ENCODE results near the gene ANGPTL8. TPM values are rescaled to one million over a fixed set of nuclear protein-coding genes. Genes with fewer than 3 reads are reported as not detected.

Gene ANGPTL8
- total and polyA plus RNA-seq, 2 of the 13 experiments (the other 11 are each of a cell fraction or from before 2014, with no cell fraction given) = 27.3 to 243 TPM

DNA sequence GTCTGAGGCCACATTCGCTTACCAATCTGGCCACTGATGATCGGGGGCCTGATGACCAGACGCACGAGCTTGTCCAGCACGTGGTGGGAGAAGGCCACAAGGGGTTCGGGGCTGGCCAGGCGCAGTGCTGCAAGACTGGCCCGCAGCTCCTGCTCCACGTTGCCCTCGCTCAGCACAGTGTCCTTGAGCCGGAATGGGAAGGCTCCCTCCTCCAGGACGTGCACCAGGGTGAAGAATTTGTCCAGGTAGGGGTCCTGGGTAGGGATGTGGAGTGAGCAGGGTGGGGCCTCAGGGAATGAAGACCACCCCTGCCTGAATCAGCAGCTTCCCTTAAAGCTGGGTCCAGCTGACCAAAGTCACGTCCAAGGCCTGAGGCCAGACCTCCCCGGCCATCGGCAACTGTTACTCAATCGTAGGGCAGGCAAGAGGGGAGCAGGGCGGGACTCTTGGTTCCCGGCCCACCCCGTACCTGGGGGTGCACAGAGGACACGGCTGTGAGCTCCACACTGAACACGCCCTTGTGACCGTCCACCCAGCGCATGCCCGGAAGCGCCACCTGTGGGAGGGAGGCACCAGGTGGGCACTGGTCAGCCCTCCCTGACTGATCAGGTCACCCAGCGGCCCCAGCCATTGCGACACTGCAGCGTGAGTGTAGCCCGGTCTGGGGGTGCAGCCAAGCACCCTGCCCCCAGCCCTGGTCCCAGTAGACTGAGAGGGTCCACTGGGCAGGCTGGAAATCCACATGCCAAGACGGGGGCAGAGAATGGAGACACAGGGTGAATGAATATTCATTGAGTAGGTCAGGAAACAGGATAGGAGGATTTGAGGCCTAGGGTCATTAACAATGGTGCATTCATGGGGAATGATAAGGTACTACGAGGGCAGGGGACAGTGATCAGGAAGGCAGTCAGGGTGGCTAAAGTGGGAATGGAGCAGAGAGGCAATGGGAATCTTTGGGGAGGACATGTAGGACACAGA, 2.8 kb upstream of the ANGPTL8 start (continued):
- TF ChIP-seq, protein P1, sequence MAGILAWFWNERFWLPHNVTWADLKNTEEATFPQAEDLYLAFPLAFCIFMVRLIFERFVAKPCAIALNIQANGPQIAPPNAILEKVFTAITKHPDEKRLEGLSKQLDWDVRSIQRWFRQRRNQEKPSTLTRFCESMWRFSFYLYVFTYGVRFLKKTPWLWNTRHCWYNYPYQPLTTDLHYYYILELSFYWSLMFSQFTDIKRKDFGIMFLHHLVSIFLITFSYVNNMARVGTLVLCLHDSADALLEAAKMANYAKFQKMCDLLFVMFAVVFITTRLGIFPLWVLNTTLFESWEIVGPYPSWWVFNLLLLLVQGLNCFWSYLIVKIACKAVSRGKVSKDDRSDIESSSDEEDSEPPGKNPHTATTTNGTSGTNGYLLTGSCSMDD (CRISPR knock-in tag; IDR thresholded peaks at IDR 0.05) = no peak
- TF ChIP-seq ZNF768 (CRISPR knock-in tag; IDR thresholded peaks at IDR 0.05) = peak; percentile 52
- TF ChIP-seq, protein P2, sequence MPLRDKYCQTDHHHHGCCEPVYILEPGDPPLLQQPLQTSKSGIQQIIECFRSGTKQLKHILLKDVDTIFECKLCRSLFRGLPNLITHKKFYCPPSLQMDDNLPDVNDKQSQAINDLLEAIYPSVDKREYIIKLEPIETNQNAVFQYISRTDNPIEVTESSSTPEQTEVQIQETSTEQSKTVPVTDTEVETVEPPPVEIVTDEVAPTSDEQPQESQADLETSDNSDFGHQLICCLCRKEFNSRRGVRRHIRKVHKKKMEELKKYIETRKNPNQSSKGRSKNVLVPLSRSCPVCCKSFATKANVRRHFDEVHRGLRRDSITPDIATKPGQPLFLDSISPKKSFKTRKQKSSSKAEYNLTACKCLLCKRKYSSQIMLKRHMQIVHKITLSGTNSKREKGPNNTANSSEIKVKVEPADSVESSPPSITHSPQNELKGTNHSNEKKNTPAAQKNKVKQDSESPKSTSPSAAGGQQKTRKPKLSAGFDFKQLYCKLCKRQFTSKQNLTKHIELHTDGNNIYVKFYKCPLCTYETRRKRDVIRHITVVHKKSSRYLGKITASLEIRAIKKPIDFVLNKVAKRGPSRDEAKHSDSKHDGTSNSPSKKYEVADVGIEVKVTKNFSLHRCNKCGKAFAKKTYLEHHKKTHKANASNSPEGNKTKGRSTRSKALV (CRISPR knock-in tag; IDR thresholded peaks at IDR 0.05) = peak; percentile 58; the same call in 1 of the 2 replicates
- TF ChIP-seq ZNF792 (CRISPR knock-in tag; IDR thresholded peaks at IDR 0.05) = peak; percentile 47; the same call in 1 of the 2 replicates
- TF ChIP-seq, protein P3, sequence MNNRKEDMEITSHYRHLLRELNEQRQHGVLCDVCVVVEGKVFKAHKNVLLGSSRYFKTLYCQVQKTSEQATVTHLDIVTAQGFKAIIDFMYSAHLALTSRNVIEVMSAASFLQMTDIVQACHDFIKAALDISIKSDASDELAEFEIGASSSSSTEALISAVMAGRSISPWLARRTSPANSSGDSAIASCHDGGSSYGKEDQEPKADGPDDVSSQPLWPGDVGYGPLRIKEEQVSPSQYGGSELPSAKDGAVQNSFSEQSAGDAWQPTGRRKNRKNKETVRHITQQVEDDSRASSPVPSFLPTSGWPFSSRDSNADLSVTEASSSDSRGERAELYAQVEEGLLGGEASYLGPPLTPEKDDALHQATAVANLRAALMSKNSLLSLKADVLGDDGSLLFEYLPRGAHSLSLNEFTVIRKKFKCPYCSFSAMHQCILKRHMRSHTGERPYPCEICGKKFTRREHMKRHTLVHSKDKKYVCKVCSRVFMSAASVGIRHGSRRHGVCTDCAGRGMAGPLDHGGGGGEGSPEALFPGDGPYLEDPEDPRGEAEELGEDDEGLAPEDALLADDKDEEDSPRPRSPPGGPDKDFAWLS (CRISPR knock-in tag; IDR thresholded peaks at IDR 0.05; ENCODE audit: borderline replicate concordance) = no peak
- TF ChIP-seq KDM6A (CRISPR knock-in tag; IDR thresholded peaks at IDR 0.05; ENCODE audit: low read depth) = peak; percentile 54; the same call in 1 of the 2 replicates
- no peak for TF ChIP-seq HNRNPH1 (optimal IDR thresholded peaks at IDR 0.05; ENCODE audit: low read depth, low read length)
- peak; percentile 64; the same call in 1 of the 2 replicates for TF ChIP-seq ZMYM3 (CRISPR knock-in tag; IDR thresholded peaks at IDR 0.05)
- peak; percentile 62 for TF ChIP-seq ZSCAN29 (CRISPR knock-in tag; conservative IDR thresholded peaks at IDR 0.05)
- no peak for TF ChIP-seq NAIF1 (CRISPR knock-in tag; IDR thresholded peaks at IDR 0.05; ENCODE audit: borderline replicate concordance)
- TF ChIP-seq, protein P4, sequence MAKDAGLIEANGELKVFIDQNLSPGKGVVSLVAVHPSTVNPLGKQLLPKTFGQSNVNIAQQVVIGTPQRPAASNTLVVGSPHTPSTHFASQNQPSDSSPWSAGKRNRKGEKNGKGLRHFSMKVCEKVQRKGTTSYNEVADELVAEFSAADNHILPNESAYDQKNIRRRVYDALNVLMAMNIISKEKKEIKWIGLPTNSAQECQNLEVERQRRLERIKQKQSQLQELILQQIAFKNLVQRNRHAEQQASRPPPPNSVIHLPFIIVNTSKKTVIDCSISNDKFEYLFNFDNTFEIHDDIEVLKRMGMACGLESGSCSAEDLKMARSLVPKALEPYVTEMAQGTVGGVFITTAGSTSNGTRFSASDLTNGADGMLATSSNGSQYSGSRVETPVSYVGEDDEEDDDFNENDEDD (CRISPR knock-in tag; IDR thresholded peaks at IDR 0.05; ENCODE audit: borderline replicate concordance) = peak; percentile 14; the same call in 1 of the 2 replicates
- TF ChIP-seq RCOR2 (CRISPR knock-in tag; IDR thresholded peaks at IDR 0.05) = 0 out of 2 replicates have a peak, but pooled peaks have one; percentile 50
- TF ChIP-seq, protein P5, sequence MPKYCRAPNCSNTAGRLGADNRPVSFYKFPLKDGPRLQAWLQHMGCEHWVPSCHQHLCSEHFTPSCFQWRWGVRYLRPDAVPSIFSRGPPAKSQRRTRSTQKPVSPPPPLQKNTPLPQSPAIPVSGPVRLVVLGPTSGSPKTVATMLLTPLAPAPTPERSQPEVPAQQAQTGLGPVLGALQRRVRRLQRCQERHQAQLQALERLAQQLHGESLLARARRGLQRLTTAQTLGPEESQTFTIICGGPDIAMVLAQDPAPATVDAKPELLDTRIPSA (CRISPR knock-in tag; IDR thresholded peaks at IDR 0.05; ENCODE audit: borderline replicate concordance) = no peak
- TF ChIP-seq, protein P6, sequence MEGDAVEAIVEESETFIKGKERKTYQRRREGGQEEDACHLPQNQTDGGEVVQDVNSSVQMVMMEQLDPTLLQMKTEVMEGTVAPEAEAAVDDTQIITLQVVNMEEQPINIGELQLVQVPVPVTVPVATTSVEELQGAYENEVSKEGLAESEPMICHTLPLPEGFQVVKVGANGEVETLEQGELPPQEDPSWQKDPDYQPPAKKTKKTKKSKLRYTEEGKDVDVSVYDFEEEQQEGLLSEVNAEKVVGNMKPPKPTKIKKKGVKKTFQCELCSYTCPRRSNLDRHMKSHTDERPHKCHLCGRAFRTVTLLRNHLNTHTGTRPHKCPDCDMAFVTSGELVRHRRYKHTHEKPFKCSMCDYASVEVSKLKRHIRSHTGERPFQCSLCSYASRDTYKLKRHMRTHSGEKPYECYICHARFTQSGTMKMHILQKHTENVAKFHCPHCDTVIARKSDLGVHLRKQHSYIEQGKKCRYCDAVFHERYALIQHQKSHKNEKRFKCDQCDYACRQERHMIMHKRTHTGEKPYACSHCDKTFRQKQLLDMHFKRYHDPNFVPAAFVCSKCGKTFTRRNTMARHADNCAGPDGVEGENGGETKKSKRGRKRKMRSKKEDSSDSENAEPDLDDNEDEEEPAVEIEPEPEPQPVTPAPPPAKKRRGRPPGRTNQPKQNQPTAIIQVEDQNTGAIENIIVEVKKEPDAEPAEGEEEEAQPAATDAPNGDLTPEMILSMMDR (CRISPR knock-in tag; IDR thresholded peaks at IDR 0.05) = peak; percentile 52
- TF ChIP-seq GATAD1 (CRISPR knock-in tag; IDR thresholded peaks at IDR 0.05) = peak; percentile 52; the same call in 1 of the 2 replicates
- no peak for TF ChIP-seq ZNF382 (CRISPR knock-in tag; IDR thresholded peaks at IDR 0.05; ENCODE audit: borderline replicate concordance)
- peak; percentile 99 for TF ChIP-seq HNRNPL (IDR thresholded peaks at IDR 0.05; ENCODE audit: low read depth, low read length)
- TF ChIP-seq ZNF564 (CRISPR knock-in tag; IDR thresholded peaks at IDR 0.05) = peak; percentile 73; the same call in 1 of the 2 replicates
- peak; percentile 73 for TF ChIP-seq ZNF772 (CRISPR knock-in tag; IDR thresholded peaks at IDR 0.05)
- peak; percentile 75; the same call in 1 of the 2 replicates for TF ChIP-seq FOSL2 (CRISPR knock-in tag; IDR thresholded peaks at IDR 0.05)

All from HepG2 (cell line).